Tibial nerve (tissue), 4 donors: ENCODE data around the gene BCAS1. TPM values are rescaled to one million over a fixed set of nuclear protein-coding genes. Genes with fewer than 3 reads are reported as not detected.
A peak's percentile ranks its signal among the peaks of the same experiment; 100 is the strongest.

Experiments used
- DNase-seq, 2 donors: peaks; one replicate each; pipeline ENCODE4 v3.0.0-alpha.2; 2019; ENCODE audit warnings: low spot score in 2 of 2
- H3K27ac ChIP-seq, 4 donors: fragments of 200-600 bp; sonication (generic) in 3 of 4; one replicate each; pipeline ENCODE4 v1.5.1; 2017 to 2019; ENCODE audit warnings: mild to moderate bottlenecking in 1 of 4
- H3K27me3 ChIP-seq, 2 donors: fragments of 200-600 bp; sonication (generic) in 1 of 2; one replicate each; pipeline versions ENCODE4 v1.5.1 to v1.6.0; 2017 to 2019
- H3K36me3 ChIP-seq, 3 donors: fragments of 200-600 bp; sonication (generic); one replicate each; pipeline ENCODE4 v1.5.1; 2018 to 2019
- H3K4me1 ChIP-seq, 4 donors: fragments of 200-600 bp; sonication (generic) in 3 of 4; one replicate each; pipeline ENCODE4 v1.5.1; 2017 to 2019
- H3K4me3 ChIP-seq, 4 donors: fragments of 200-600 bp; sonication (generic) in 3 of 4; one replicate each; pipeline ENCODE4 v1.5.1; 2017 to 2019; ENCODE audit warnings: mild to moderate bottlenecking in 1 of 4, moderate library complexity in 1 of 4
- H3K9me3 ChIP-seq, 4 donors: fragments of 200-600 bp; sonication (generic) in 3 of 4; one replicate each; pipeline ENCODE4 v1.5.1; 2017 to 2019
- EP300 ChIP-seq, 2 donors: sonication (generic); formaldehyde crosslinking; IDR thresholded peaks; one replicate each; pipeline ENCODE4 v1.6.1; 2017; ENCODE audit warnings: antibody characterized with exemption in 2 of 2, mild to moderate bottlenecking in 1 of 2
- POLR2A ChIP-seq, 2 donors: fragments of 450-650 bp; IDR thresholded peaks; one replicate each; pipeline ENCODE4 v1.6.1; 2017; ENCODE audit warnings: antibody characterized with exemption in 2 of 2, mild to moderate bottlenecking in 2 of 2, moderate library complexity in 2 of 2
- WGBS, 2 donors: methylation state at CpG; one replicate each; pipeline ENCODE4 v1.1.5; 2018; 5-methylcytosine and 5-hydroxymethylcytosine counted together
- total RNA-seq, 4 donors: library from RNA; depleted of rRNA; stranded (reverse); fragments of >200 nt; gene quantifications; one replicate each; pipeline ENCODE4 v1.1.0, GENCODE V29; 2016
- TF ChIP-seq, protein P1 (sequence below), 5 experiments: fragments of 200-600 bp in 3 of 5; fragments of 450-650 bp in 2 of 5; sonication (generic) in 3 of 5; IDR thresholded peaks; one replicate each; pipeline ENCODE4 v1.5.1; 2016 to 2019; ENCODE audit warnings: antibody characterized with exemption in 5 of 5, mild to moderate bottlenecking in 3 of 5, moderate library complexity in 2 of 5

BCAS1 gene
- total RNA-seq, 4 donors from 2014 or later = 34.8 to 59.6 (median 47.1) TPM

DNA sequence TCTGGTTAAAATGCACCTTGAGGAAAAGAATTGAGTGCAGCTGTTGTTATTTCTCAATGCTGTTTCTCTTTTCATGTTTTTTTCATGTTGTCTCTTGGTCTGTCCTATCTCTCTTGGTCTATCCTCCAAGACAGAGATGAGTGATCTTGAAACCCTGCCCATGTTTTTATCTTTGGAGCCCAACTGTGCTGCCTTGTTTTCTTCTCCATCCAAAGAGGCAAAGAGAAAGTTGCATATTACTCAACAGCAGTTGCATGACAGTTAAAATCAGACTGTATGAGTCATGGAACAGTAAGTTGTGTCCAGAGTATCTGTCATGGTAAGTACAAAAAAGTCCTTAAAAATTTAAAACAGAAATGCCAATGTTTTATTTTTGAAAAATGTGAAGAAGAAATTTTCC lies 26.2 kb downstream of the BCAS1 start:
- no peak for DNase-seq
- H3K9me3 ChIP-seq = no peaks in the 10 kb centered on the region
- no peak overlapping the region for H3K4me3 ChIP-seq
- no peaks in the 10 kb centered on the region for H3K4me1 ChIP-seq
- TF ChIP-seq EP300 (IDR thresholded peaks at IDR 0.05) = peak in 1 of 2 donors; percentile 39
- TF ChIP-seq, protein P1, sequence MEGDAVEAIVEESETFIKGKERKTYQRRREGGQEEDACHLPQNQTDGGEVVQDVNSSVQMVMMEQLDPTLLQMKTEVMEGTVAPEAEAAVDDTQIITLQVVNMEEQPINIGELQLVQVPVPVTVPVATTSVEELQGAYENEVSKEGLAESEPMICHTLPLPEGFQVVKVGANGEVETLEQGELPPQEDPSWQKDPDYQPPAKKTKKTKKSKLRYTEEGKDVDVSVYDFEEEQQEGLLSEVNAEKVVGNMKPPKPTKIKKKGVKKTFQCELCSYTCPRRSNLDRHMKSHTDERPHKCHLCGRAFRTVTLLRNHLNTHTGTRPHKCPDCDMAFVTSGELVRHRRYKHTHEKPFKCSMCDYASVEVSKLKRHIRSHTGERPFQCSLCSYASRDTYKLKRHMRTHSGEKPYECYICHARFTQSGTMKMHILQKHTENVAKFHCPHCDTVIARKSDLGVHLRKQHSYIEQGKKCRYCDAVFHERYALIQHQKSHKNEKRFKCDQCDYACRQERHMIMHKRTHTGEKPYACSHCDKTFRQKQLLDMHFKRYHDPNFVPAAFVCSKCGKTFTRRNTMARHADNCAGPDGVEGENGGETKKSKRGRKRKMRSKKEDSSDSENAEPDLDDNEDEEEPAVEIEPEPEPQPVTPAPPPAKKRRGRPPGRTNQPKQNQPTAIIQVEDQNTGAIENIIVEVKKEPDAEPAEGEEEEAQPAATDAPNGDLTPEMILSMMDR (IDR thresholded peaks at IDR 0.05) = no peak
- no peak for TF ChIP-seq POLR2A (IDR thresholded peaks at IDR 0.05)
- H3K27ac ChIP-seq = no peak overlapping the region
- H3K36me3 ChIP-seq = no peaks in the 10 kb centered on the region
- H3K27me3 ChIP-seq = no peaks in the 10 kb centered on the region

DNA sequence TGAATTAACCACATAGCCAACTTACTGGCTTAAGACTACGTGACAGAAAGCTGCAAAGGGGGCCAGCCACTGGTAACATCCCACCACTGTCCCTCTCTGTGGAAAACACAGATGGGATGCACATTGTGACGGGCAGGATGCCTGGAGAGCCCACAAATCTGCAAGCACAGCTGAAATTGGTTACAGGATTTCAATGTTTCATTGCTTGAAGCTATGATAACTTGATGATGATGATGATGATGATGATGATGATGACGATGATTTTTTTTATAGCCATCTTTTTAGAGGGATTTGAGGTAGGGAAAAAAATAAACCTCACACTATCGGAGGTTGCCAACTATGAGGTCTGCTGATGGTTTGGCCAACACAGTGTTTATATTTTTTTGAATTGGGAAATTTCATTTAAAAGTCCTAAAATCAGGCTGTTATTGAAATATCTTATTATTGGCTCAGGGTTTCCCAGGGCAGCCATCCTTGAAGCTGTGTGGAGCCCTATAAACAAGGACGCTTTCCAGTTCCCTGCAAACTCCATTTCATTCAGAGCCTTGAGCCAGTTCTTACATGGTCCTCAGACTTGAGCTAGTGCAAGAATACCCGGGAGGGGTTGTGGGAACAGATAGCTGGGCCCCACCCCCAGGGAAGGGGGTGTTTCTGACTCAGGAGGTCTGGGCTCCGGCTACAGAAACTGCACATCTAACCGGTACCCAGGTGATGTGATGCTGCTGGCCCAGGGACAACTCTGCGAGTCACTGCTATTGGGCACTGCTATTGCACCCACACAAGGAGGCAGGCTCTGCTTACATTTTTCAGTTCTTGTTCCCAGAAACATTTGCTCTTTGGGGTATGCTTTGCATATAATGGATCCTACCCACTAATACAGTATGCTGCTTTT lies 27.1 kb downstream of the BCAS1 start:
- Histone ChIP-seq H3K9me3 (no peaks in the 10 kb centered on the region), H3K36me3 (no peaks in the 10 kb centered on the region), H3K27ac (no peak overlapping the region), H3K4me3 (no peak overlapping the region), H3K4me1 (no peaks in the 10 kb centered on the region), H3K27me3 (no peaks in the 10 kb centered on the region)
- TF ChIP-seq, protein P1 (IDR thresholded peaks at IDR 0.05) = no peak
- no peak for TF ChIP-seq EP300 (IDR thresholded peaks at IDR 0.05)
- DNase-seq = no peak
- WGBS, 2 donors = 63 to 67% methylated on average over 9 of the region's 9 CpGs

DNA sequence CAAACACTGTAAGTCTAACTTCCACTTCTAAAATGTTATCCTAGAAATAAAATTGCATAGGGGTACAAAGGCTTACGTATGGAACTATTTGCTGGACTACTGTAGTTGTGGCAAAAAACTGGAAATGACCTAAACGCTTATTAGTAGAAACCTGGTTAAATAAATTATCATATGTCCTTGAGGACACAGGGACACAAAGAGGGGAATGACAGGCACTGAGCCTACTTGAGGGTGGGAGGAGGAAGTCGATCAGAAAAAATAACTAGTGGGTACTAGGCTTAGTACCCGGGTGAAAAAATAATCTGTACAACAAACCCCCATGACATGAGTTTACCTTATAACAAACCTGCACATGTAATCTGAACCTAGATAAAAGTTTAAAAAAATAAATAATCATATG lies 28.4 kb downstream of the BCAS1 start:
- H3K9me3 ChIP-seq = no peaks in the 10 kb centered on the region
- WGBS, 2 donors = 80 to 86% methylated on average over 4 of the region's 4 CpGs
- H3K36me3 ChIP-seq = no peaks in the 10 kb centered on the region

DNA sequence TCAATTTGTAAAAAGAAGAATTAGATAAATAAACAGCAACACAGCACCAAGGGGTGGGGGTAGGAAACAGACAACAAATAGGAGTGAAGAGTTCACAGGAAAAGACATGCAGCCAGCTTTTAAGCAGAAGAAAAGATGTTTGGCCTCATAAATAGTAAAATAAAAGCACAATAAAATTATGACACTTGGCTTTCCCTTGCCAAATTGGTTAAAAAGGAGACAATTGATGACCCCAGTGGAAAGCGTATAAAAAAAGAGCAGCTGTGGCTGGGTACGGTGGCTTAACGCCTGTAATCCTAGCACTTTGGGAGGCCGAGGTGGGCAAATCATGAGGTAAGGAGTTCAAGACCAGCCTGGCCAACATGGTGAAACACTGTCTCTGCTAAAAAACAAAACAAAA lies 29.1 kb downstream of the BCAS1 start:
- H3K27ac ChIP-seq = no peak overlapping the region

More for the DNA sequence above, 28.4 kb downstream of the BCAS1 start:
- Histone ChIP-seq H3K4me3 (no peak overlapping the region), H3K27me3 (no peaks in the 10 kb centered on the region), H3K27ac (no peak overlapping the region), H3K4me1 (no peaks in the 10 kb centered on the region)
- TF ChIP-seq, protein P1 (IDR thresholded peaks at IDR 0.05) = no peak
- no peak for TF ChIP-seq EP300 (IDR thresholded peaks at IDR 0.05)
- TF ChIP-seq POLR2A (IDR thresholded peaks at IDR 0.05) = no peak
- no peak for DNase-seq

DNA sequence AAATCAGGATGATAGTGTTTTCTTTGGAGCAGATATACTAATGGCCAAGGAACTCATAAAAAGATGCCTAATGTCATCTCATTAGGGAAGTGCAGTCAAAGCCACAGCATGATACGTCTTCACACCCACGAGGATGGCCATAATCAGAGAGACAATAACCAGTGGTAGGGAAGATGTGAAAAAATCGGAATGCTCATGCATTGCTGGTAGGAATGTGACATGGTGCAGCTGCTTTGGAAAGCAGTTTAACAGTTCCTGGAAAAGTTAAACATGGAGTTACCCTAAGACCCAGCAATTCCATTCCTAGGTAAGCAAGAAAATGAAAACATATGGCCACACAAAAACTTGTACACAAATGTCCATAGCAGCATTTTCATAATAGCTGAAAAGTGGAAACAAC lies 29.9 kb downstream of the BCAS1 start:
- no peaks in the 10 kb centered on the region for H3K4me1 ChIP-seq
- H3K27me3 ChIP-seq = no peaks in the 10 kb centered on the region
- TF ChIP-seq EP300 (IDR thresholded peaks at IDR 0.05) (no peak), POLR2A (IDR thresholded peaks at IDR 0.05) (no peak)
- TF ChIP-seq, protein P1 (IDR thresholded peaks at IDR 0.05) = no peak
- no peak overlapping the region for H3K4me3 ChIP-seq
- H3K36me3 ChIP-seq = no peaks in the 10 kb centered on the region
- DNase-seq = no peak
- 41 to 45% methylated on average over 3 of the region's 3 CpGs for WGBS, 2 donors
- no peaks in the 10 kb centered on the region for H3K9me3 ChIP-seq
- H3K27ac ChIP-seq = no peak overlapping the region

More for the DNA sequence above, 29.1 kb downstream of the BCAS1 start:
- Histone ChIP-seq H3K27me3 (no peaks in the 10 kb centered on the region), H3K9me3 (no peaks in the 10 kb centered on the region), H3K36me3 (no peaks in the 10 kb centered on the region), H3K4me1 (no peaks in the 10 kb centered on the region), H3K4me3 (no peak overlapping the region)
- 79 to 81% methylated on average over 4 of the region's 4 CpGs for WGBS, 2 donors
- TF ChIP-seq, protein P1 (IDR thresholded peaks at IDR 0.05) = no peak
- TF ChIP-seq POLR2A (IDR thresholded peaks at IDR 0.05) (no peak), EP300 (IDR thresholded peaks at IDR 0.05) (no peak)
- no peak for DNase-seq
